ENCODE data around the gene FMNL2. TPM values are rescaled to one million over a fixed set of nuclear protein-coding genes. Genes with fewer than 3 reads are reported as not detected.

The FMNL2 gene
- total and polyA plus RNA-seq, 4 donors = 18.8 to 81.4 (median 38.4) TPM

- peak overlapping the region; percentile 43 to 45 for H3K27ac ChIP-seq (ENCODE audit: low read depth in 1 of 2, low read length in 1 of 2)
- 58 to 89% methylated on average over 2 of the region's 2 CpGs for WGBS, 2 donors
- no peaks in the 10 kb centered on the region for H3K36me3 ChIP-seq (ENCODE audit: control insufficient read depth in 4 of 4, insufficient read depth in 4 of 4, low read length in 4 of 4)
- H3K9ac ChIP-seq (ENCODE audit: insufficient read depth in 1 of 2, low read length in 2 of 2) = no peak overlapping the region
- TF ChIP-seq CTCF (IDR thresholded peaks at IDR 0.05; ENCODE audit: control extremely low read depth, extremely low read depth) = no peak
- H3K9me3 ChIP-seq (ENCODE audit: control insufficient read depth in 4 of 4, insufficient read depth in 3 of 4, low read length in 3 of 4) = no peaks in the 10 kb centered on the region
- no peak overlapping the region for H3K4me3 ChIP-seq
- no peaks in the 10 kb centered on the region for H3K27me3 ChIP-seq (ENCODE audit: control insufficient read depth in 3 of 3, insufficient read depth in 3 of 3, low read length in 2 of 3)
- H3K4me1 ChIP-seq (ENCODE audit: control insufficient read depth in 5 of 5, insufficient read depth in 5 of 5, low read length in 5 of 5) = peaks cover 12 to 35% (median 16%) of the 10 kb centered on the region in 5 donors
- ATAC-seq (ENCODE audit: insufficient read depth, low FRiP score) (no peak), DNase-seq (no peak)
These were observed 70.5 kb downstream of the FMNL2 start for GRCh38 chr2:152405206-152406118.

- H3K27ac ChIP-seq (ENCODE audit: low read depth in 1 of 2, low read length in 1 of 2) = peak overlapping the region in 1 of 2 donors; percentile 40
- peaks cover 12 to 35% (median 16%) of the 10 kb centered on the region in 5 donors for H3K4me1 ChIP-seq (ENCODE audit: control insufficient read depth in 5 of 5, insufficient read depth in 5 of 5, low read length in 5 of 5)
- no peaks in the 10 kb centered on the region for H3K27me3 ChIP-seq (ENCODE audit: control insufficient read depth in 3 of 3, insufficient read depth in 3 of 3, low read length in 2 of 3)
- no peaks in the 10 kb centered on the region for H3K36me3 ChIP-seq (ENCODE audit: control insufficient read depth in 4 of 4, insufficient read depth in 4 of 4, low read length in 4 of 4)
- H3K9me3 ChIP-seq (ENCODE audit: control insufficient read depth in 4 of 4, insufficient read depth in 3 of 4, low read length in 3 of 4) = no peaks in the 10 kb centered on the region
- no peak overlapping the region for H3K9ac ChIP-seq (ENCODE audit: insufficient read depth in 1 of 2, low read length in 2 of 2)
- WGBS, 2 donors = 42 to 74% methylated on average over 2 of the region's 2 CpGs
- no peak for TF ChIP-seq CTCF (IDR thresholded peaks at IDR 0.05; ENCODE audit: control extremely low read depth, extremely low read depth)
- ATAC-seq (ENCODE audit: insufficient read depth, low FRiP score) = no peak
- DNase-seq = no peak
- no peak overlapping the region for H3K4me3 ChIP-seq
These were observed 71.3 kb downstream of the FMNL2 start for GRCh38 chr2:152406119-152406835.

- 43 to 82% methylated on average over 2 of the region's 2 CpGs for WGBS, 2 donors
- ATAC-seq (ENCODE audit: insufficient read depth, low FRiP score) (no peak), DNase-seq (no peak)
- Histone ChIP-seq H3K4me3 (no peak overlapping the region), H3K9me3 (ENCODE audit: control insufficient read depth in 4 of 4, insufficient read depth in 3 of 4, low read length in 3 of 4) (no peaks in the 10 kb centered on the region), H3K27me3 (ENCODE audit: control insufficient read depth in 3 of 3, insufficient read depth in 3 of 3, low read length in 2 of 3) (no peaks in the 10 kb centered on the region), H3K36me3 (ENCODE audit: control insufficient read depth in 4 of 4, insufficient read depth in 4 of 4, low read length in 4 of 4) (no peaks in the 10 kb centered on the region), H3K9ac (ENCODE audit: insufficient read depth in 1 of 2, low read length in 2 of 2) (no peak overlapping the region), H3K4me1 (ENCODE audit: control insufficient read depth in 5 of 5, insufficient read depth in 5 of 5, low read length in 5 of 5) (peaks cover 12 to 35% (median 16%) of the 10 kb centered on the region in 5 donors), H3K27ac (ENCODE audit: low read depth in 1 of 2, low read length in 1 of 2) (no peak overlapping the region)
- TF ChIP-seq CTCF (IDR thresholded peaks at IDR 0.05; ENCODE audit: control extremely low read depth, extremely low read depth) = no peak
These were observed 71.8 kb downstream of the FMNL2 start for GRCh38 chr2:152406836-152407161.
